ENCODE data around the gene SUMO4. TPM values are rescaled to one million over a fixed set of nuclear protein-coding genes. Genes with fewer than 3 reads are reported as not detected.

Gene SUMO4
- total RNA-seq, 1 experiment from 2014 or later: 1.8 TPM

GRCh38 chr6:149433405-149433804 is 33.3 kb downstream of the SUMO4 start:
- no peak for TF ChIP-seq CTCF (conservative IDR thresholded peaks at IDR 0.05)
- TF ChIP-seq EZH2 (IDR thresholded peaks at IDR 0.05; ENCODE audit: low read depth): no peak
- no peaks in the 10 kb centered on the region for H4K20me1 ChIP-seq (ENCODE audit: insufficient read depth)
- intact Hi-C loops (cut with micrococcal nuclease; ENCODE audit: unreplicated experiment): loop anchor here (5.0 to 10.0 kb wide), 3 partner anchors 64 to 199 kb away; partner anchors contain the start of gene TAB2
- no peaks in the 10 kb centered on the region for H3K36me3 ChIP-seq (ENCODE audit: low read depth)
- H3K9me3 ChIP-seq (ENCODE audit: insufficient read depth, low read depth): no peaks in the 10 kb centered on the region
- H3K27ac ChIP-seq: no peak overlapping the region
- DNase-seq: no peak
- ChIA-PET POLR2A (ENCODE audit: unreplicated experiment) (no interaction called here), CTCF (interaction anchor here (0.6 kb wide), 2 partner anchors 460 to 471 kb away, joined by 3 read pairs; no protein-coding TSS in a partner anchor)
- H3K79me2 ChIP-seq (ENCODE audit: low read depth): no peaks in the 10 kb centered on the region
- H3K27me3 ChIP-seq (ENCODE audit: insufficient read depth, low read depth): no peaks in the 10 kb centered on the region
- no peaks in the 10 kb centered on the region; the same call in 1 of the 2 replicates for H3K9me2 ChIP-seq (ENCODE audit: insufficient read depth)
- H3K4me1 ChIP-seq (replicated peaks; ENCODE audit: insufficient read depth): no peaks in the 10 kb centered on the region; the same call in 1 of the 2 replicates
- BruUV-seq (replicated peaks): no TSS peak
- no peak overlapping the region for H3K4me2 ChIP-seq
- no peak overlapping the region for H2AFZ ChIP-seq
- no peak overlapping the region for H3K4me3 ChIP-seq
- no peaks in the 10 kb centered on the region for H3F3A ChIP-seq (ENCODE audit: insufficient read depth, low read depth)

GRCh38 chr6:149433881-149434280 is 33.8 kb downstream of the SUMO4 start:
- intact Hi-C loops (cut with micrococcal nuclease; ENCODE audit: unreplicated experiment): loop anchor here (5.0 to 10.0 kb wide), 3 partner anchors 63 to 199 kb away; partner anchors contain the start of gene TAB2

GRCh38 chr6:149435919-149436586 is 36.0 kb downstream of the SUMO4 start:
- no peak overlapping the region for H3K4me3 ChIP-seq
- no peaks in the 10 kb centered on the region for H3F3A ChIP-seq (ENCODE audit: insufficient read depth, low read depth)
- H3K9me2 ChIP-seq (ENCODE audit: insufficient read depth): no peaks in the 10 kb centered on the region; the same call in 1 of the 2 replicates
- H3K36me3 ChIP-seq (ENCODE audit: low read depth): no peaks in the 10 kb centered on the region
- H3K27ac ChIP-seq: no peak overlapping the region
- POLR2A ChIA-PET (ENCODE audit: unreplicated experiment): no interaction called here
- no peak for DNase-seq
- H3K4me2 ChIP-seq: no peak overlapping the region
- CTCF ChIA-PET: no interaction called here
- H2AFZ ChIP-seq: no peak overlapping the region
- H3K79me2 ChIP-seq (ENCODE audit: low read depth): no peaks in the 10 kb centered on the region
- no peaks in the 10 kb centered on the region for H4K20me1 ChIP-seq (ENCODE audit: insufficient read depth)
- TF ChIP-seq CTCF (conservative IDR thresholded peaks at IDR 0.05) (no peak), EZH2 (IDR thresholded peaks at IDR 0.05; ENCODE audit: low read depth) (no peak)
- intact Hi-C loops (cut with micrococcal nuclease; ENCODE audit: unreplicated experiment): loop anchor here (10.0 kb wide), 1 partner anchor 201 kb away; no protein-coding TSS in a partner anchor
- H3K4me1 ChIP-seq (replicated peaks; ENCODE audit: insufficient read depth): no peaks in the 10 kb centered on the region; the same call in 1 of the 2 replicates
- no peaks in the 10 kb centered on the region for H3K27me3 ChIP-seq (ENCODE audit: insufficient read depth, low read depth)
- BruUV-seq (replicated peaks): no TSS peak
- H3K9me3 ChIP-seq (ENCODE audit: insufficient read depth, low read depth): no peaks in the 10 kb centered on the region

More at GRCh38 chr6:149433881-149434280, 33.8 kb downstream of the SUMO4 start:
- Histone ChIP-seq H3K4me2 (no peak overlapping the region), H3K9me2 (ENCODE audit: insufficient read depth) (no peaks in the 10 kb centered on the region; the same call in 1 of the 2 replicates), H3K4me1 (replicated peaks; ENCODE audit: insufficient read depth) (no peaks in the 10 kb centered on the region; the same call in 1 of the 2 replicates), H3K27ac (no peak overlapping the region), H2AFZ (no peak overlapping the region), H3K36me3 (ENCODE audit: low read depth) (no peaks in the 10 kb centered on the region), H3K79me2 (ENCODE audit: low read depth) (no peaks in the 10 kb centered on the region), H3K27me3 (ENCODE audit: insufficient read depth, low read depth) (no peaks in the 10 kb centered on the region), H3K9me3 (ENCODE audit: insufficient read depth, low read depth) (no peaks in the 10 kb centered on the region), H3K4me3 (no peak overlapping the region), H3F3A (ENCODE audit: insufficient read depth, low read depth) (no peaks in the 10 kb centered on the region), H4K20me1 (ENCODE audit: insufficient read depth) (no peaks in the 10 kb centered on the region)
- TF ChIP-seq CTCF (conservative IDR thresholded peaks at IDR 0.05) (no peak), EZH2 (IDR thresholded peaks at IDR 0.05; ENCODE audit: low read depth) (no peak)
- no TSS peak for BruUV-seq (replicated peaks)
- no peak for DNase-seq
- ChIA-PET POLR2A (ENCODE audit: unreplicated experiment) (no interaction called here), CTCF (interaction anchor here (0.6 kb wide), 2 partner anchors 461 to 471 kb away, joined by 3 read pairs; no protein-coding TSS in a partner anchor)

All from PC-9 (cell line).